Endothelial cell (in vitro differentiated cells): ENCODE measurements around the gene PTPN9. TPM values are rescaled to one million over a fixed set of nuclear protein-coding genes. Genes with fewer than 3 reads are reported as not detected.
"Not testable (repeated sequence)": the region's sequence is repeated elsewhere in the genome, so short reads cannot be mapped to it uniquely, and the experiment has no call there.

Source experiments
- DNase-seq: peaks from one replicate; pipeline ENCODE4 v3.0.0; 2021; ENCODE audit warnings: low spot score
- H3K27ac Mint-ChIP-seq: one replicate; pipeline ENCODE4 v1.8.0; 2021; ENCODE audit warnings: mixed read lengths, inconsistent platforms; ENCODE audit not compliant: unreplicated experiment
- H3K27me3 Mint-ChIP-seq: one replicate; pipeline ENCODE4 v1.8.0; 2021; ENCODE audit warnings: mild to moderate bottlenecking, moderate library complexity, mixed read lengths, inconsistent platforms; ENCODE audit not compliant: unreplicated experiment
- H3K36me3 Mint-ChIP-seq: one replicate; pipeline ENCODE4 v1.8.0; 2021; ENCODE audit warnings: mild to moderate bottlenecking, low read depth, mixed read lengths, inconsistent platforms; ENCODE audit not compliant: unreplicated experiment
- H3K4me1 Mint-ChIP-seq: one replicate; pipeline ENCODE4 v1.8.0; 2021; ENCODE audit warnings: mild to moderate bottlenecking, mixed read lengths, inconsistent platforms; ENCODE audit not compliant: unreplicated experiment
- H3K4me3 Mint-ChIP-seq: one replicate; pipeline ENCODE4 v1.8.0; 2021; ENCODE audit warnings: mild to moderate bottlenecking, mixed read lengths, inconsistent platforms; ENCODE audit not compliant: unreplicated experiment
- H3K9me3 Mint-ChIP-seq: one replicate; pipeline ENCODE4 v1.8.0; 2021; ENCODE audit warnings: mixed read lengths, inconsistent platforms; ENCODE audit not compliant: unreplicated experiment
- total RNA-seq: library from RNA; stranded (reverse); fragmentation: NEBNext Ultra II Directional; extraction: Animal tissue kit (Norgen Biotek cat#: 25700); gene quantifications from one replicate; pipeline ENCODE4 v1.2.1, GENCODE V29; 2021; ENCODE audit not compliant: unreplicated experiment
- TF ChIP-seq, protein P1 (sequence below): fragments of 200-600 bp; sonication (generic); IDR thresholded peaks from one replicate; pipeline ENCODE4 v1.5.0; 2021; ENCODE audit warnings: antibody characterized with exemption; ENCODE audit not compliant: unreplicated experiment

PTPN9 gene
- total RNA-seq, 1 donor from 2014 or later: 41.9 TPM

DNA sequence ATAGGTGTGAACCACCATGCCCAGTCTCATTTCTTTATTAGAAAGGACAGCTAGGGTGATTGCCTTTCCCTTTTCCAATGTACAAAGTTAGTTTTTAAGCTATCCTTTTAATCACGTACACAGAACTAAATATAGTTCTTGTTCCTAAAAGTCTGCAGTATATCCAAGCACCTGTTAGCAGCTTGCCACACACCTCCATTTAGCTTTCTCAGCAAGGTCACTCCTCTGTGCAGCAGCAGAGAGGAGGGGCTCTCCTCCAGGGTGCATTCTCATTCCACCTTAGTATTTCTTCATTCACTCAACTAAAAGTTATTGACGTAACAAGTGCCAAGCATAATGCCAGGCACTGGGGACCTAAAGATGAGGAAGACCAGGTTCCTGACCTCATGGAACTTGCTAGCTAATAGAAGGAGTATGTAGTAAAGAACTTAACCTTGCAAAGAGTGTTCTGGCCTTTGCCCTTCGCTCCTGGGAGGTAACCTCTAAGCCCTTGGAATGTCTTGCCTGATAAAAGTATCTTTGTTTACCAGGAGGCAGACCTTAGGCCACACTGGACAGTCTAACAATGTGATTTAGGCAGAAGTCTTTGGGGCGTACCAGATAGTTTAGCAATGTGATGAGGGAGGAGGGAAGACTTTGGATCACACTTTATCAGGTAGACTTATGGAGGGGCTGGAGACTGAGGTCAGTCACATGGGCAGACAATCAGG is 12.7 kb upstream of the PTPN9 start:
- TF ChIP-seq, protein P1, sequence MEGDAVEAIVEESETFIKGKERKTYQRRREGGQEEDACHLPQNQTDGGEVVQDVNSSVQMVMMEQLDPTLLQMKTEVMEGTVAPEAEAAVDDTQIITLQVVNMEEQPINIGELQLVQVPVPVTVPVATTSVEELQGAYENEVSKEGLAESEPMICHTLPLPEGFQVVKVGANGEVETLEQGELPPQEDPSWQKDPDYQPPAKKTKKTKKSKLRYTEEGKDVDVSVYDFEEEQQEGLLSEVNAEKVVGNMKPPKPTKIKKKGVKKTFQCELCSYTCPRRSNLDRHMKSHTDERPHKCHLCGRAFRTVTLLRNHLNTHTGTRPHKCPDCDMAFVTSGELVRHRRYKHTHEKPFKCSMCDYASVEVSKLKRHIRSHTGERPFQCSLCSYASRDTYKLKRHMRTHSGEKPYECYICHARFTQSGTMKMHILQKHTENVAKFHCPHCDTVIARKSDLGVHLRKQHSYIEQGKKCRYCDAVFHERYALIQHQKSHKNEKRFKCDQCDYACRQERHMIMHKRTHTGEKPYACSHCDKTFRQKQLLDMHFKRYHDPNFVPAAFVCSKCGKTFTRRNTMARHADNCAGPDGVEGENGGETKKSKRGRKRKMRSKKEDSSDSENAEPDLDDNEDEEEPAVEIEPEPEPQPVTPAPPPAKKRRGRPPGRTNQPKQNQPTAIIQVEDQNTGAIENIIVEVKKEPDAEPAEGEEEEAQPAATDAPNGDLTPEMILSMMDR: no peak
- Mint-ChIP-seq H3K27me3 (no peaks in the 10 kb centered on the region), H3K4me3 (peak overlapping the region; percentile 14), H3K36me3 (peaks cover 20% of the 10 kb centered on the region), H3K4me1 (peaks cover 2% of the 10 kb centered on the region), H3K9me3 (no peaks in the 10 kb centered on the region), H3K27ac (no peak overlapping the region)
- no peak for DNase-seq

DNA sequence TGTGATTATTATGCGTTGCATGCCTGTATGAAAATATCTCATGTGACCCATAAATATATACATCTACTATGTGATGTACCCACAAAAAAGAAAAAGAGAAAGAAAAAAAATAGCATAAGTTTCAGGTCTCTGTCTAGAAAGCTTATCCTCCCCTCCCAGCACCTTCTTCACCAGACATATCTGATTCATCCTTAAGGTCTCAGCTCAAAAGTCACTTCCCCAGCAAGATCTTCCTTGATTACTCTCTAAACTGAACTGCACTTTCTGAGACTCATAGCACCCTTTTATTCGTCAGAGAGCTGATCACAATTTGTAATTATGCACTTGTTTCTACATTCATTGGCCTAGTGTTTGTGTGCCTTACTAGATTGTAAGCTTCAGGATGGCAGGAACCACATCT is 11.1 kb upstream of the PTPN9 start:
- Mint-ChIP-seq H3K4me3 (no peak overlapping the region), H3K27ac (no peak overlapping the region), H3K36me3 (peaks cover 7% of the 10 kb centered on the region), H3K4me1 (no peaks in the 10 kb centered on the region), H3K27me3 (no peaks in the 10 kb centered on the region), H3K9me3 (no peaks in the 10 kb centered on the region)
- TF ChIP-seq, protein P1: no peak
- no peak for DNase-seq

DNA sequence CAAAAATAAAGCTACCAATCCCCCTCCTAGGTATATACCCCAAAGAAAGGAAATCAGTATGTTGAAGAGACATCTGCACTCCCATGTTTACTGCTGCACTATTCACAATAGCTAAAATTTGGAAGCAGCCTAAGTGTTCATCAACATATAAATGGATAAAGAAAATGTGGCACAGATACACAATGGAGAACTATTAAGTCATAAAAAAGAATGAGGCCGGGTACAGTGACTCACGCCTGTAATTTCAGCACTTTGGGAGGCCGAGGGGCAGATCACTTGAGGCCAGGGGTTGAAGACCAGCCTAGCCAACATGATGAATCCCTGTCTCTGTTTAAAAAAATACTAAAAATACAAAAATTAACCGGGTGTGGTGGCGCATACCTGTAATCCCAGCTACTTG is 10.0 kb upstream of the PTPN9 start:
- Mint-ChIP-seq H3K36me3 (peaks cover 4% of the 10 kb centered on the region), H3K4me3 (no peak overlapping the region), H3K9me3 (no peaks in the 10 kb centered on the region), H3K4me1 (no peaks in the 10 kb centered on the region), H3K27ac (no peak overlapping the region), H3K27me3 (no peaks in the 10 kb centered on the region)
- TF ChIP-seq, protein P1: no peak
- DNase-seq: no peak

DNA sequence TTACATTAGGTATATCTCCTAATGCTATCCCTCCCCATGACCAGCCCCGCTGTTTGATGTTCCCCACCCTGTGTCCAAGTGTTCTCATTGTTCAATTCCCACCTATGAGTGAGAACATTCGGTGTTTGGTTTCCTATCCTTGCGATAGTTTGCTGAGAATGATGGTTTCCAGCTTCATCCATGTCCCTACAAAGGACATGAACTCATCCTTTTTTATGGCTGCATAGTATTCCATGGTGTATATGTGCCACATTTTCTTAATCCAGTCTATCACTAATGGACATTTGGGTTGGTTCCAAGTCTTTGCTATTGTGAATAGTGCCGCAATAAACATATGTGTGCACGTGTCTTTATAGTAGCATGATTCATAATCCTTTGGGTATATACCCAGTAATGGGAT is 7.3 kb upstream of the PTPN9 start:
- not testable (repeated sequence) for H3K4me3 Mint-ChIP-seq, H3K36me3 Mint-ChIP-seq, H3K4me1 Mint-ChIP-seq, H3K9me3 Mint-ChIP-seq, H3K27me3 Mint-ChIP-seq, H3K27ac Mint-ChIP-seq, DNase-seq

DNA sequence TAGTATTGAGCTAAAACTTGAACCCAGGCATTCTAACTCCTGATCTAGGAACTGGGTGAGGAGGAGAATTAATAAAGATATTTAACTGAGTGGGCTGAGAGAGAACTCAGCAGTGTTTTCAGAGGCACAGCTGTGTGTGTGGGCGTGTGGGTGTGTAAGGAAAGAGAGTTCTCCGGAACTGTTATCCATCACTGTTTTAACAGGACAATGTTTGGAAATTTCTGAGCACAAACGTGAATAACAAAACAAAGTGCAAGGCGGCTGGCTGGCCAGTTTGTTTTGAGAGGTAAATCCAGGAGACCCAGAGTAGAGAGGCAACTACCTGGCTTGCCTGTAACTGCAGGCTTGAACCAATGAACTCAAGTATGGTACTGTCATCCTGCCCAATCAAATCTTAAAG is 5.0 kb upstream of the PTPN9 start:
- Mint-ChIP-seq H3K36me3 (no peaks in the 10 kb centered on the region), H3K27me3 (peaks cover 2% of the 10 kb centered on the region), H3K4me3 (no peak overlapping the region), H3K9me3 (no peaks in the 10 kb centered on the region), H3K27ac (no peak overlapping the region), H3K4me1 (peaks cover 5% of the 10 kb centered on the region)
- DNase-seq: no peak
- TF ChIP-seq, protein P1: no peak
